ENCODE data around the gene NR1H4. TPM values are rescaled to one million over a fixed set of nuclear protein-coding genes. Genes with fewer than 3 reads are reported as not detected.

Gene NR1H4
- total and polyA plus RNA-seq, 2 experiments from 2014 or later: not detected

DNA sequence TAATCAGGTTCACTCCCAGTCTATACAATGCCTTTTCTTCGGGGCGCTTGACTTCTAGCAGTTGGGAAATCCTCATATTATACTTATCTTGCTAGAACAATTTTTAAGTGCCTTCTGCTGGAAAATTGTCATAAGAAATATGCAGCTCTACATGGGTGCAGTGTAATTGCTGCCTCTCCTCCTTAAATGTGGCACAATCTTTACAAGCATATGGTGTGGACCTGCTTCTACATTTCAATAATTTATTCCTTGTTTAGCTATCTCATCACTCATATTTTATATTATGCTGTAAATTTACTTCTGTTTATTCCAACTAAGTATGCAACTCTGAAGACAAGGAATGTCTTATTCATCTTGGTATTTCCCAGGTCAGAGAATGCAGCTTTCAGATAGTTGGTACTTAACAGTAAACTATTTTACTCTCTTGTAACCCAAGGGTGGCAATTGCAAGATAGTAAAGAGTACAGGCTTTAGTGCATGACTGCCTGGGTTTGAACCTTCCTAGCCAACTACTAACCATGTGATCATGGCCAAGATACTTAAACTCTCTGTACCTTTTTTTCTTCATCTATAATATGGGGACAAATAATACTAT lies 56.2 kb downstream of the NR1H4 start:
- Histone ChIP-seq H3K9me2 (ENCODE audit: insufficient read depth) (peaks cover 22% of the 10 kb centered on the region; the same call in 1 of the 2 replicates), H3K36me3 (ENCODE audit: insufficient read depth) (no peaks in the 10 kb centered on the region), H3F3A (replicated peaks; ENCODE audit: low read depth) (no peaks in the 10 kb centered on the region), H3K27me3 (ENCODE audit: insufficient read depth) (no peaks in the 10 kb centered on the region), H3K27ac (ENCODE audit: low read depth) (no peak overlapping the region), H3K79me2 (replicated peaks; ENCODE audit: insufficient read depth) (no peaks in the 10 kb centered on the region), H3K4me2 (no peak overlapping the region), H3K4me3 (no peak overlapping the region), H3K4me1 (ENCODE audit: insufficient read depth) (peaks cover 22% of the 10 kb centered on the region), H2AFZ (no peak overlapping the region), H4K20me1 (replicated peaks; ENCODE audit: insufficient read depth) (no peaks in the 10 kb centered on the region)
- H3K9me3 Mint-ChIP-seq: no peaks in the 10 kb centered on the region
- peaks cover 4% of the 10 kb centered on the region for H3K27me3 Mint-ChIP-seq (ENCODE audit: insufficient read depth, low read depth, poor library complexity)
- TF ChIP-seq, protein P1, sequence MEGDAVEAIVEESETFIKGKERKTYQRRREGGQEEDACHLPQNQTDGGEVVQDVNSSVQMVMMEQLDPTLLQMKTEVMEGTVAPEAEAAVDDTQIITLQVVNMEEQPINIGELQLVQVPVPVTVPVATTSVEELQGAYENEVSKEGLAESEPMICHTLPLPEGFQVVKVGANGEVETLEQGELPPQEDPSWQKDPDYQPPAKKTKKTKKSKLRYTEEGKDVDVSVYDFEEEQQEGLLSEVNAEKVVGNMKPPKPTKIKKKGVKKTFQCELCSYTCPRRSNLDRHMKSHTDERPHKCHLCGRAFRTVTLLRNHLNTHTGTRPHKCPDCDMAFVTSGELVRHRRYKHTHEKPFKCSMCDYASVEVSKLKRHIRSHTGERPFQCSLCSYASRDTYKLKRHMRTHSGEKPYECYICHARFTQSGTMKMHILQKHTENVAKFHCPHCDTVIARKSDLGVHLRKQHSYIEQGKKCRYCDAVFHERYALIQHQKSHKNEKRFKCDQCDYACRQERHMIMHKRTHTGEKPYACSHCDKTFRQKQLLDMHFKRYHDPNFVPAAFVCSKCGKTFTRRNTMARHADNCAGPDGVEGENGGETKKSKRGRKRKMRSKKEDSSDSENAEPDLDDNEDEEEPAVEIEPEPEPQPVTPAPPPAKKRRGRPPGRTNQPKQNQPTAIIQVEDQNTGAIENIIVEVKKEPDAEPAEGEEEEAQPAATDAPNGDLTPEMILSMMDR (conservative IDR thresholded peaks at IDR 0.05; ENCODE audit: low read depth in 2 of 2): no peak
- no peak for TF ChIP-seq POLR2AphosphoS5 (IDR thresholded peaks at IDR 0.05; ENCODE audit: low read depth)
- no peak for TF ChIP-seq STAT1 (IDR thresholded peaks at IDR 0.05; ENCODE audit: unreplicated experiment)
- DNase-seq (ENCODE audit: low spot score): no peak
- no peak overlapping the region for H3K4me3 Mint-ChIP-seq
- no peak for ATAC-seq
- H3K4me1 Mint-ChIP-seq: peaks cover 23% of the 10 kb centered on the region
- no peak overlapping the region for H3K27ac Mint-ChIP-seq
- H3K36me3 Mint-ChIP-seq (ENCODE audit: low read depth): no peaks in the 10 kb centered on the region

DNA sequence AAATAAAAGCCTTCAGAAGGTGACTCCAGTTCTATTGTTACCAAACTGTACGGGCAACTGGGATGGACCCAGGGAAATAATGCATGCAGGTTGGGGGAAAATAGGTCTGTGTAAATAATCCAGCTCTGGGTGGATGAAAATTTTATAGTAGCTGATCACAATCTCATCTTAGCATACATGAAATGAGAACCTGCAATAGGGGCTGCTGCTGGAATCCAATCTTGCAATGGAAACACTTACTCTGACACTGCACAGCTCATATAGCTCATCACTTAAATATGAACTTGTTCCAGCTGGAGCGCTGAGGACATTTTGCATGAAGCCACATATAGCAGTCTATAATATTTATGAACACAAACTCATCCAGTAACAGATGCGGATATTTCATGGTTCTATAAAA lies 59.7 kb downstream of the NR1H4 start:
- no peak for DNase-seq (ENCODE audit: low spot score)
- peaks cover 4% of the 10 kb centered on the region for H3K27me3 Mint-ChIP-seq (ENCODE audit: insufficient read depth, low read depth, poor library complexity)

More for the DNA sequence above, 59.7 kb downstream of the NR1H4 start:
- TF ChIP-seq, protein P2, sequence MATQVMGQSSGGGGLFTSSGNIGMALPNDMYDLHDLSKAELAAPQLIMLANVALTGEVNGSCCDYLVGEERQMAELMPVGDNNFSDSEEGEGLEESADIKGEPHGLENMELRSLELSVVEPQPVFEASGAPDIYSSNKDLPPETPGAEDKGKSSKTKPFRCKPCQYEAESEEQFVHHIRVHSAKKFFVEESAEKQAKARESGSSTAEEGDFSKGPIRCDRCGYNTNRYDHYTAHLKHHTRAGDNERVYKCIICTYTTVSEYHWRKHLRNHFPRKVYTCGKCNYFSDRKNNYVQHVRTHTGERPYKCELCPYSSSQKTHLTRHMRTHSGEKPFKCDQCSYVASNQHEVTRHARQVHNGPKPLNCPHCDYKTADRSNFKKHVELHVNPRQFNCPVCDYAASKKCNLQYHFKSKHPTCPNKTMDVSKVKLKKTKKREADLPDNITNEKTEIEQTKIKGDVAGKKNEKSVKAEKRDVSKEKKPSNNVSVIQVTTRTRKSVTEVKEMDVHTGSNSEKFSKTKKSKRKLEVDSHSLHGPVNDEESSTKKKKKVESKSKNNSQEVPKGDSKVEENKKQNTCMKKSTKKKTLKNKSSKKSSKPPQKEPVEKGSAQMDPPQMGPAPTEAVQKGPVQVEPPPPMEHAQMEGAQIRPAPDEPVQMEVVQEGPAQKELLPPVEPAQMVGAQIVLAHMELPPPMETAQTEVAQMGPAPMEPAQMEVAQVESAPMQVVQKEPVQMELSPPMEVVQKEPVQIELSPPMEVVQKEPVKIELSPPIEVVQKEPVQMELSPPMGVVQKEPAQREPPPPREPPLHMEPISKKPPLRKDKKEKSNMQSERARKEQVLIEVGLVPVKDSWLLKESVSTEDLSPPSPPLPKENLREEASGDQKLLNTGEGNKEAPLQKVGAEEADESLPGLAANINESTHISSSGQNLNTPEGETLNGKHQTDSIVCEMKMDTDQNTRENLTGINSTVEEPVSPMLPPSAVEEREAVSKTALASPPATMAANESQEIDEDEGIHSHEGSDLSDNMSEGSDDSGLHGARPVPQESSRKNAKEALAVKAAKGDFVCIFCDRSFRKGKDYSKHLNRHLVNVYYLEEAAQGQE (IDR thresholded peaks at IDR 0.05; ENCODE audit: unreplicated experiment): no peak
- H3K27ac Mint-ChIP-seq: no peak overlapping the region
- H3K36me3 Mint-ChIP-seq (ENCODE audit: low read depth): no peaks in the 10 kb centered on the region
- Histone ChIP-seq H2AFZ (no peak overlapping the region), H3F3A (replicated peaks; ENCODE audit: low read depth) (no peaks in the 10 kb centered on the region), H3K9me2 (ENCODE audit: insufficient read depth) (peaks cover 15% of the 10 kb centered on the region; the same call in 1 of the 2 replicates), H3K27me3 (ENCODE audit: insufficient read depth) (no peaks in the 10 kb centered on the region), H3K4me3 (no peak overlapping the region), H3K4me1 (ENCODE audit: insufficient read depth) (peaks cover 12% of the 10 kb centered on the region), H3K4me2 (no peak overlapping the region), H4K20me1 (replicated peaks; ENCODE audit: insufficient read depth) (no peaks in the 10 kb centered on the region), H3K36me3 (ENCODE audit: insufficient read depth) (no peaks in the 10 kb centered on the region), H3K79me2 (replicated peaks; ENCODE audit: insufficient read depth) (no peaks in the 10 kb centered on the region), H3K27ac (ENCODE audit: low read depth) (no peak overlapping the region)
- H3K4me3 Mint-ChIP-seq: no peak overlapping the region
- H3K4me1 Mint-ChIP-seq: peaks cover 17% of the 10 kb centered on the region
- ATAC-seq: no peak
- H3K9me3 Mint-ChIP-seq: no peaks in the 10 kb centered on the region
